ENCODE results near the gene SOWAHA.

Gene SOWAHA

GRCh38 chr5:132814503-132815294 lies 1.6 kb downstream of the SOWAHA start:
- TF ChIP-seq CTCF (IDR thresholded peaks at IDR 0.05; ENCODE audit: low read length, missing control alignments) = no peak
- H3K4me3 ChIP-seq (replicated peaks; ENCODE audit: low read depth, low read length) = no peak overlapping the region
- DNase-seq (ENCODE audit: low read depth) = no peak

- H3K4me3 ChIP-seq (replicated peaks; ENCODE audit: low read depth, low read length) = no peak overlapping the region
- no peak for TF ChIP-seq CTCF (IDR thresholded peaks at IDR 0.05; ENCODE audit: low read length, missing control alignments)
- DNase-seq (ENCODE audit: low read depth) = no peak
These were observed 2.4 kb downstream of the SOWAHA start for GRCh38 chr5:132815454-132815853.

- H3K4me3 ChIP-seq (replicated peaks; ENCODE audit: low read depth, low read length) = no peak overlapping the region
- DNase-seq (ENCODE audit: low read depth) = no peak
- no peak for TF ChIP-seq CTCF (IDR thresholded peaks at IDR 0.05; ENCODE audit: low read length, missing control alignments)
These were observed 3.0 kb downstream of the SOWAHA start for GRCh38 chr5:132816083-132816482.

GRCh38 chr5:132816554-132816953 lies 3.5 kb downstream of the SOWAHA start:
- no peak overlapping the region for H3K4me3 ChIP-seq (replicated peaks; ENCODE audit: low read depth, low read length)
- DNase-seq (ENCODE audit: low read depth) = no peak
- TF ChIP-seq CTCF (IDR thresholded peaks at IDR 0.05; ENCODE audit: low read length, missing control alignments) = no peak

- H3K4me3 ChIP-seq (replicated peaks; ENCODE audit: low read depth, low read length) = no peak overlapping the region
- TF ChIP-seq CTCF (IDR thresholded peaks at IDR 0.05; ENCODE audit: low read length, missing control alignments) = no peak
- no peak for DNase-seq (ENCODE audit: low read depth)
These were observed 3.9 kb downstream of the SOWAHA start for GRCh38 chr5:132817011-132817410.

- H3K4me3 ChIP-seq (replicated peaks; ENCODE audit: low read depth, low read length) = no peak overlapping the region
- no peak for TF ChIP-seq CTCF (IDR thresholded peaks at IDR 0.05; ENCODE audit: low read length, missing control alignments)
- DNase-seq (ENCODE audit: low read depth) = no peak
These were observed 6.4 kb downstream of the SOWAHA start for GRCh38 chr5:132819468-132819867.
